GM12865 (cell line): ENCODE measurements around the gene IL1RAPL2.

Experiments used
- DNase-seq: peaks from one replicate; pipeline ENCODE4 v3.0.0; 2010; ENCODE audit warnings: low read depth
- H3K4me3 ChIP-seq: 2 replicates; pipeline ENCODE4 v1.5.1; 2011; ENCODE audit warnings: mild to moderate bottlenecking, low read depth, low read length, control low read depth
- TF ChIP-seq, protein P1 (sequence below): IDR thresholded peaks from 2 replicates; pipeline ENCODE4 v1.5.1; 2011; ENCODE audit warnings: low read length, control low read depth, low read depth, inconsistent platforms; ENCODE audit not compliant: insufficient read depth; ENCODE audit errors: missing control alignments

Gene IL1RAPL2

GRCh38 chrX:105635794-105636193 is 1069.8 kb downstream of the IL1RAPL2 start:
- DNase-seq, result no peak
- TF ChIP-seq, protein P1, sequence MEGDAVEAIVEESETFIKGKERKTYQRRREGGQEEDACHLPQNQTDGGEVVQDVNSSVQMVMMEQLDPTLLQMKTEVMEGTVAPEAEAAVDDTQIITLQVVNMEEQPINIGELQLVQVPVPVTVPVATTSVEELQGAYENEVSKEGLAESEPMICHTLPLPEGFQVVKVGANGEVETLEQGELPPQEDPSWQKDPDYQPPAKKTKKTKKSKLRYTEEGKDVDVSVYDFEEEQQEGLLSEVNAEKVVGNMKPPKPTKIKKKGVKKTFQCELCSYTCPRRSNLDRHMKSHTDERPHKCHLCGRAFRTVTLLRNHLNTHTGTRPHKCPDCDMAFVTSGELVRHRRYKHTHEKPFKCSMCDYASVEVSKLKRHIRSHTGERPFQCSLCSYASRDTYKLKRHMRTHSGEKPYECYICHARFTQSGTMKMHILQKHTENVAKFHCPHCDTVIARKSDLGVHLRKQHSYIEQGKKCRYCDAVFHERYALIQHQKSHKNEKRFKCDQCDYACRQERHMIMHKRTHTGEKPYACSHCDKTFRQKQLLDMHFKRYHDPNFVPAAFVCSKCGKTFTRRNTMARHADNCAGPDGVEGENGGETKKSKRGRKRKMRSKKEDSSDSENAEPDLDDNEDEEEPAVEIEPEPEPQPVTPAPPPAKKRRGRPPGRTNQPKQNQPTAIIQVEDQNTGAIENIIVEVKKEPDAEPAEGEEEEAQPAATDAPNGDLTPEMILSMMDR, result no peak
- H3K4me3 ChIP-seq, result no peak overlapping the region

DNA sequence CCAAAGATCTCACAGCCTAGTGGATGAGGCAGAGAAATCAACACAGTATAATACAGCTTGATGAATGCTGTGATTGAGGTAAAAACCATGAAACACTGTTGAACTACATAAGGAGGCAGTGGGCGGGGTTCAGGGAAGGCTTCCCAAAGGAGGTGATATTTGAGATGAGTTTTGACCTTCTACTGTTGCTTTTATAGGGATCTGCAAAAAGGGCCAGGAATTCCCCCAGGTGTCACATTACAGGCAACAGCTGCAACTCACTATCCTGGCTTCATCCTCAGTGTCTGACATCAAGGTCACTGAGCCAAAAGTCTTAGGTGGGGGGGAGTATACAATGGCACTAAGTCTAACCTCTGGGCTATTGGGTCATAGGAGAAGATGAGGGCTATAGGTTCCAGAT is 1070.7 kb downstream of the IL1RAPL2 start:
- TF ChIP-seq, protein P1, result no peak
- no peak overlapping the region for H3K4me3 ChIP-seq
- no peak for DNase-seq

GRCh38 chrX:105645667-105646357 is 1079.8 kb downstream of the IL1RAPL2 start:
- no peak for DNase-seq
- H3K4me3 ChIP-seq, result no peak overlapping the region
- TF ChIP-seq, protein P1, result no peak

GRCh38 chrX:105646592-105647372 is 1080.8 kb downstream of the IL1RAPL2 start:
- DNase-seq, result no peak
- H3K4me3 ChIP-seq, result no peak overlapping the region
- TF ChIP-seq, protein P1, result no peak

DNA sequence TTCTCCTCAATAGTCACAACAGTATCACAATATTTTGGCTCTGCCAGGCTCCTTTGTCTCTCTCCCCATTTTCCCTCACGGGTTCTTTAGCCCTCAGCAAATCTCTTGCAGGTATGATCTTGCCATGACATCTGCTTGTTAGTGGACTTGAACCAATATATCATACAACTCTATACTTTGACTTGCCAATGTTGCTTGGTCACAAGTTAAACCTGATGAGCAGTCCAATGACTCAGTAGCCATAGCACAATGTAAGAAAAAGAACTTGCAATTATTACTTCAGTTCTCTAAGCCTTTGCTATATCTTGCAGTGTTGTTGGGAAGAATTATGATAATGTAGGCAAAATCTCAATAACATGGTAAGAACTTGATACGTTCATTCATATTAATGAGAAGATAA is 1081.8 kb downstream of the IL1RAPL2 start:
- H3K4me3 ChIP-seq, result no peak overlapping the region
- DNase-seq, result no peak
- TF ChIP-seq, protein P1, result no peak

DNA sequence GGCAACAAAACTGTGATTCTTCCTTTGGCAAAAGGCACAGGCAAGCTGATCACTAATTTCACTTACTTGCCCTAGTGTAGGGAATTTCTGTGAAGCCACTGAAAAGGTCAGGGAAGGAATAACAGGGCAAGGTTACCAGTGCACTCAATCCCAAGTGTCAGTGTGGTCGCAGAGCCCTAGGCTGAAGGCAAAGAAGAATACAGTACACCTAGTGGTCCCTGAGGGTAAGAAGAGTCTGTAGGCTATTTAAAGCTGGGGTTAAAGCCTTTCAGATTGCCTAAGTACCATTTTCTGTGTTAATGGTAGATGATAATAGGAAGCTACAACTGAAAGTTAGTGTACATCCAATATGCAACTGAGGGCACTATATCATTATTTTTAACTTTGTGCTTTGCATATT is 1082.7 kb downstream of the IL1RAPL2 start:
- no peak for DNase-seq
- TF ChIP-seq, protein P1, result no peak

More for the DNA sequence above, 1082.7 kb downstream of the IL1RAPL2 start:
- no peak overlapping the region for H3K4me3 ChIP-seq
